Naive B cell (primary cell): ENCODE measurements around the gene ETNK2. TPM values are rescaled to one million over a fixed set of nuclear protein-coding genes. Genes with fewer than 3 reads are reported as not detected.
A peak's percentile ranks its signal among the peaks of the same experiment; 100 is the strongest.

Experiments used
- ATAC-seq, 2 donors: fragments of 150-1000 bp; cut with Tn5 transposase; 2 replicates each; pipeline ENCODE4 v1.10.0; 2021; ENCODE audit warnings: low read depth in 2 of 2, mild to moderate bottlenecking in 2 of 2, moderate library complexity in 2 of 2
- DNase-seq: peaks from one replicate; pipeline ENCODE4 v3.0.0; 2022
- H3K27ac Mint-ChIP-seq, 6 donors: one replicate each; pipeline ENCODE4 v1.8.0; 2020 to 2022; ENCODE audit warnings: mild to moderate bottlenecking in 6 of 6, mixed read lengths in 6 of 6, moderate library complexity in 5 of 6, inconsistent platforms in 2 of 6
- H3K27me3 Mint-ChIP-seq, 3 donors: one replicate each; pipeline ENCODE4 v1.8.0; 2021 to 2022; ENCODE audit warnings: mixed read lengths in 3 of 3, mild to moderate bottlenecking in 1 of 3
- H3K36me3 Mint-ChIP-seq, 2 donors: one replicate each; pipeline ENCODE4 v1.8.0; 2020 to 2022; ENCODE audit warnings: mixed read lengths in 2 of 2, inconsistent platforms in 1 of 2, mild to moderate bottlenecking in 1 of 2
- H3K4me1 Mint-ChIP-seq, 3 donors: one replicate each; pipeline ENCODE4 v1.8.0; 2020 to 2022; ENCODE audit warnings: mixed read lengths in 3 of 3, inconsistent platforms in 1 of 3, mild to moderate bottlenecking in 1 of 3, moderate library complexity in 1 of 3
- H3K4me3 Mint-ChIP-seq, 8 donors: one replicate each; pipeline ENCODE4 v1.8.0; 2020 to 2022; ENCODE audit warnings: mild to moderate bottlenecking in 8 of 8, mixed read lengths in 8 of 8, moderate library complexity in 8 of 8, inconsistent platforms in 2 of 8
- H3K9me3 Mint-ChIP-seq, 7 donors: one replicate each; pipeline ENCODE4 v1.8.0; 2020 to 2022; ENCODE audit warnings: mixed read lengths in 7 of 7, mild to moderate bottlenecking in 5 of 7, inconsistent platforms in 2 of 7, moderate library complexity in 1 of 7
- polyA plus RNA-seq, 6 donors: library from polyadenylated mRNA; unstranded; fragments of 300-500 nt; fragmentation: Illumina TruSeq; gene quantifications; one replicate each; pipeline ENCODE4 v1.2.3, GENCODE V29; 2021; ENCODE audit warnings: low read depth in 6 of 6

ETNK2 gene
- under 1 TPM in 4 of 6 donors, not detected in 2; 0.18 to 0.99 (median 0.35) TPM for polyA plus RNA-seq

GRCh38 chr1:204151552-204152309, at the start of gene ETNK2:
TSS of gene ETNK2 (minus strand) at chr1:204152044. CDS start at chr1:204151852, 192 bp downstream.
- H3K4me1 Mint-ChIP-seq, result peaks cover 0 to 9% (median 3%) of the 10 kb centered on the region in 3 donors
- H3K4me3 Mint-ChIP-seq, result peak within 1 kb of the TSS; percentile 71 to 88 (median 80)
- DNase-seq, result peak; percentile 47
- H3K27me3 Mint-ChIP-seq, result peaks cover 22 to 45% (median 34%) of the 10 kb centered on the region in 3 donors
- peak; percentile 75 to 80 for ATAC-seq
- no peaks in the 10 kb centered on the region for H3K9me3 Mint-ChIP-seq
- no peaks in the 10 kb centered on the region for H3K36me3 Mint-ChIP-seq
- peak within 1 kb of the TSS in 3 of 6 donors; percentile 47 to 60 (median 52) for H3K27ac Mint-ChIP-seq

DNA sequence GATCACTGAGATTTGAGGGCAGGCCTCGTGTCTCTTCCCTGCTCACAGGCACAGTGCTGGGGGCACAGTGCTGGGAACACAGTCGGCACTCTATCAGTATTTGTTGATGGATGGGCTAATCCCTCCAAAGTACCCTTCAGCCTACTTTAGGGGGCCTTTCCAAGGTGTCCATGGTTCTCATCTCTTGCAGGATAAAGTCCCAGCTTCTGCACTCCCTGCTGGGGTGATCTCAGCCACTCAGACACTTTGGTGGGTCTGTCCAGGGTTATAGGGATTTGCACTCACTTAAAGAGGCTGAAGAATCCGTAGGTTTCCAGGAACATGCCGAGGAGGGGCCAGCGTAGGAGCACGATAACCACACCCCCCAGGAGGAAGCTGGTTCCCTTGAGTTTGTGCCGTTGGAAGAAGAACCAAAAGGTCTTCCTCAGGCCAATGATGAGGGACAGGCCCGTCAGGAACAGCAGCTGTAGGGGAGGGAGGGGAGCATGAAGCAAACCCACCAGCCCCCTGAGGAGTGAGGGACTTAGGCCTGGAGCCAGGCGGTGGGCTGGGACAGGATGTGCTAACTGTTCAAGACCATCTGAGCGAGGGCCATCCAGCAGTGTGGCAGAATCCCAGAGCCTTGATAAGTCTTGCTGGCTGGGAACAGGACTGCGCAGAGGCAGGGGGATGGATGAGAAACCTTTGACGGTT, 49.6 kb upstream of the ETNK2 start:
- Mint-ChIP-seq H3K4me1 (no peaks in the 10 kb centered on the region), H3K36me3 (no peaks in the 10 kb centered on the region), H3K9me3 (no peaks in the 10 kb centered on the region), H3K4me3 (no peak overlapping the region), H3K27me3 (peaks cover 21 to 54% (median 49%) of the 10 kb centered on the region in 3 donors), H3K27ac (no peak overlapping the region)
- ATAC-seq (no peak), DNase-seq (no peak)

- Mint-ChIP-seq H3K27ac (no peak overlapping the region), H3K36me3 (no peaks in the 10 kb centered on the region), H3K9me3 (no peaks in the 10 kb centered on the region), H3K4me1 (peaks cover 0 to 4% (median under 1%) of the 10 kb centered on the region in 3 donors), H3K4me3 (no peak overlapping the region), H3K27me3 (peaks cover 17 to 35% (median 33%) of the 10 kb centered on the region in 3 donors)
- ATAC-seq, result no peak
- DNase-seq, result no peak
Observed at GRCh38 chr1:204199579-204199978, 47.7 kb upstream of the ETNK2 start.

DNA sequence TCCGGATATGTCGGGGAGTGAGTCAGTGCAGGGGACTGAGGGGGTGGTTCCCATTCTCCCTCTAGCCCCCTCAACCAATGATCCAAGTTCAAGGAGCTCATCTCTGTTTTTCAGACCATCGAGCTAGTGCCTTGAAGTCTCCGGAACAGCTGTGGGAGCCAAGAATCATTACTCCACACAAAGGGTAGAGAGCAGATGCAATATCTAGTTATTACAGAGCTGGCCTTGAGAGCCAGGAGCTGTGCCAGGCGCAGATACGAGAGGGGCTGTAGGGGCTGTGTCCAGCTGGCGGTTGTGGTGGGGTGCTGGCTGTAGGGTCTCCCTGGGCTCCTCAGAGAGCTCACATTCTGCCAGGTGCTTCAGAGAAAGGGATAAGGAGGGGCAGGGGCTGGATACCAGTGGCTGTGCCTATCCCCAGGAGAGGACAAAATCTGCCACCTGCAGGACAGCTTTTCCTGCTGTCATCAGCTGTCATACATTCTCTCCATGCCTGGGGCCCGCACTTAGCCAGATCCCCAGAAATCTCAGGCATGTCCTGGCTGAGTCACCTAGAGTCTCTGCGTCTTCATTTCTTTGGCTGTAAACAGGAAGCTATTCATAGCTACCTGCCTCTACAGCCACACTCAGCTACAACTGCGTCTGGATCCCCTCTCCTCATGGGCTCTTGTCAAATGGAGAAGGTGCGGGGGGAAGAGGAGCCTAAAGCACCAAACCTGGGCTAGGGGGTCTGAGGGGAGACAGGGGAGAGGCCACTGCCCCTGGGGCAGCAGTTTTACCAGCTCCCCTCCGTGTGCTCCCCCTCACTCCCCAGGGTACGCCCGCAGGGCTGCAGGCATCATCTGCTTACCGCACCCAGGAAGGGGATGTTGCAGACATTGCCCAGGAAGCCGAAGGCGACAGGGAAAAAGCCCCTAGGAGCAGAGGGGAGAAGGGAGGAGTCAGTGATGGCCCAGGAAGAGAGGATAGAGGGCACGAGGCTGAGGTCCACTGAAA, 46.8 kb upstream of the ETNK2 start:
- H3K27ac Mint-ChIP-seq, result no peak overlapping the region

GRCh38 chr1:204197068-204197467, 45.2 kb upstream of the ETNK2 start:
- DNase-seq (no peak), ATAC-seq (no peak)
- H3K27ac Mint-ChIP-seq, result no peak overlapping the region
- H3K27me3 Mint-ChIP-seq, result peaks cover 12 to 21% (median 20%) of the 10 kb centered on the region in 3 donors
- H3K9me3 Mint-ChIP-seq, result no peaks in the 10 kb centered on the region
- H3K36me3 Mint-ChIP-seq, result no peaks in the 10 kb centered on the region
- H3K4me1 Mint-ChIP-seq, result peaks cover 0 to 4% (median 1%) of the 10 kb centered on the region in 3 donors
- H3K4me3 Mint-ChIP-seq, result no peak overlapping the region

More for the DNA sequence above, 46.8 kb upstream of the ETNK2 start:
- Mint-ChIP-seq H3K4me1 (peaks cover 0 to 4% (median 1%) of the 10 kb centered on the region in 3 donors), H3K36me3 (no peaks in the 10 kb centered on the region), H3K27me3 (peaks cover 7 to 27% (median 26%) of the 10 kb centered on the region in 3 donors), H3K9me3 (no peaks in the 10 kb centered on the region), H3K4me3 (peak overlapping the region in 1 of 8 donors; percentile 33)
- DNase-seq, result no peak
- no peak for ATAC-seq

DNA sequence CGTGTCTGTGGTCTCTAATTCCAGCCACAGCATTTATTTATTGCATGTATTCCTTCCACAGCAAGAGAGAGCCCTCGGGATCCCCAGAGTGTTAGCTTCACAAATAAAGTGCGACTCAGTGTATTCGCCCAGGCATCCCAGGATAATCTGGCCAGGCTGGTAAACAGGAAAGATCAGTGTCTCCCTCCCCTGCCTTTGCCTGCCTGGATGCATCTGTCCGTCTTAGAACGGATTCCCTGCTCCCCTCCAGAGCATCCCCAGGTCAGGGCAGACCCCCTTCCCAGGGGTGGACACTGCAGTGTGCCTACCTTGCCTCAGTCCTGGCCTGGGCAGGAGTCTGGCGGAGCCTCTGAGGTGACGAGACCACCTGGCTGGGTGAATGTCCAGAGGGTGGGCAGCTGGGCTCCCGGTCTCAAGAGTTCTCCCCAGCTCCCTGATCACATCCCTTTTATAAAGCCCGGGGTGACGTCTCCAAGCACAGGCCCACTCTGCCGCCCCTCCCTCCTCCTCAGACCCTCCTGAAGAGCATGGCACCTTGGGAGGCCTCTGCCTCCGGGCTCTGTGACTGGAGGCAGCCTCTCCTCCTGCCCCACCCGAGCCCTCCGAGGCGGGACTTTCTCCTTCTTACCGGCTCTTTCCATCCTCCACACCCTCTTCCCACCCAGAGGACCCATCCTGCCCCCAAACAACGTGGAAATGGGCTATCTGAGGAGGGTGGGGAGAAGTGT, 44.4 kb upstream of the ETNK2 start, which contains the start of gene KISS1:
Gene KISS1, minus strand, starts transcription at position 424 of the 728 bp plus-strand sequence. CDS start 3,615 bp downstream, outside the sequence.
- Mint-ChIP-seq H3K27ac (peak within 1 kb of the TSS in 1 of 6 donors; percentile 34), H3K9me3 (no peaks in the 10 kb centered on the region), H3K4me3 (no peak within 1 kb of the TSS), H3K4me1 (peaks cover 0 to 4% (median 1%) of the 10 kb centered on the region in 3 donors), H3K36me3 (no peaks in the 10 kb centered on the region), H3K27me3 (peaks cover 15 to 23% (median 19%) of the 10 kb centered on the region in 3 donors)
- no peak for DNase-seq
- no peak for ATAC-seq

DNA sequence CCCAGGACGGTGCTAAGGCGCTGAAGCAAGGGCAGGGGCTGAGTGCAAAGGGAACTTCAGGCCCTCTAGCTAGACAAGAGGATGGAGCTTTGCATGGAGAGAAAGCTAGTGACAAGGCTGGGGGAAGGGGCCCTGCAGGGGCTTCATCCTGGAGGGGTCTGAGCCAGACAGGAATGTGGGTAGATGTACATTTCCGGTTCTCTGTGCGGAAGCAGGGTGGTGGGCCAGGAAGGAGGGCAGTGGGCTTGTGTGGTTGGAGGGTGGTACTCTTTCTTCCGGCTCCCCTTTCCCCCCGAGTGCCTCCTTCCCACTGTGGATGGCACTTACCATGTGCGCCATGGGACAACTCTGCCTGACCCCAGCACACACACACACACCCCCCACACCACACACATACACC, 42.9 kb upstream of the ETNK2 start:
- no peak for ATAC-seq
- no peaks in the 10 kb centered on the region for H3K36me3 Mint-ChIP-seq
- H3K27ac Mint-ChIP-seq, result peak overlapping the region in 1 of 6 donors; percentile 32
- no peaks in the 10 kb centered on the region for H3K9me3 Mint-ChIP-seq
- H3K4me1 Mint-ChIP-seq, result peaks cover 0 to 4% (median 2%) of the 10 kb centered on the region in 3 donors
- H3K27me3 Mint-ChIP-seq, result peaks cover 18 to 24% (median 23%) of the 10 kb centered on the region in 3 donors
- peak overlapping the region in 1 of 8 donors; percentile 48 for H3K4me3 Mint-ChIP-seq
- no peak for DNase-seq

DNA sequence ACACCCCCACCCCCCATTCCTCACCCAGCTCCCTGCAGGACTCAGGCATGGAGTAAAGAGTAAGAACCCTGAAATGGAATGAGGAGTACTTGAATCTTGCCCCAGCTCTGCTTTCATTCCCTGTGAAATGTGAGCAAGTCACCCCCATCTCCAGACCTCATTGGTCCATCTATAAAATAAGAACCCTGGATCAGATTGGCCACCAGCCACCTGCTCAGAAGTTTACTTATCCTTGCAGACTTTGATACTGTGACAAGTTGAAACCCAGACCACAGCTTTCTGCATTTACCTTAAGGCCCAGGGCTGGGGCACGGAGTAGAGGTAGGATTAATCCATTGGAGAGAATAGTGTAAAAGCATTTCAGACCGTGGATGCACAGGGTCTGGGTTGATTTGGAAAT, 42.2 kb upstream of the ETNK2 start:
- peaks cover 5 to 9% (median 7%) of the 10 kb centered on the region in 3 donors for H3K4me1 Mint-ChIP-seq
- no peaks in the 10 kb centered on the region for H3K36me3 Mint-ChIP-seq
- H3K4me3 Mint-ChIP-seq, result no peak overlapping the region
- H3K27me3 Mint-ChIP-seq, result peaks cover 24 to 29% (median 29%) of the 10 kb centered on the region in 3 donors
- no peak overlapping the region for H3K27ac Mint-ChIP-seq
- DNase-seq, result no peak
- no peak for ATAC-seq
- H3K9me3 Mint-ChIP-seq, result no peaks in the 10 kb centered on the region

GRCh38 chr1:204192589-204193352, 40.9 kb upstream of the ETNK2 start:
- H3K27ac Mint-ChIP-seq, result no peak overlapping the region
- H3K9me3 Mint-ChIP-seq, result no peaks in the 10 kb centered on the region
- H3K36me3 Mint-ChIP-seq, result no peaks in the 10 kb centered on the region
- peaks cover 37 to 43% (median 37%) of the 10 kb centered on the region in 3 donors for H3K27me3 Mint-ChIP-seq
- peaks cover 6 to 9% (median 7%) of the 10 kb centered on the region in 3 donors for H3K4me1 Mint-ChIP-seq
- no peak for DNase-seq
- H3K4me3 Mint-ChIP-seq, result peak overlapping the region in 2 of 8 donors; percentile 0 to 23
- no peak for ATAC-seq

DNA sequence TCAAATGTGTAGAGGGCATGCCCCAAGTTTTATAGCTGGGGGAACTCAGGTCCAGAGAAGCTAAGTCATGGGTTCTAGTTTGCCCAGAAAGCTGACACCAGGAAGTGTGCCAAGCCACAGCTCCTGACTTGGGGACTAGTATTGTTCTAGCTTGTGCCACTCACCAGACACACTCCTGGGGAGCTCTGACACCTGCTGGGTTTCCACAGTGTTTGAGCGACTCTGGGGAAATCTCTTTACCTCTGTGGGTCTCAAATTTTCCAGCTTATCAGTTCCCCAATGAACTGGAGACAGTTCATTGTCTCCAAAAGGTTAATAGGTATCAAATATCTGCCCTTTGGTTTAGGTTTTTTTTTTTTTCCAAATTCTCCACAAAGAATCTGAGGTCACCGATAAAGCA, 40.2 kb upstream of the ETNK2 start:
- Mint-ChIP-seq H3K27ac (no peak overlapping the region), H3K4me3 (no peak overlapping the region), H3K4me1 (peaks cover 6 to 10% (median 7%) of the 10 kb centered on the region in 3 donors), H3K27me3 (peaks cover 43 to 50% (median 45%) of the 10 kb centered on the region in 3 donors), H3K36me3 (peaks cover 0 to 3% of the 10 kb centered on the region in 2 donors), H3K9me3 (no peaks in the 10 kb centered on the region)
- DNase-seq (no peak), ATAC-seq (no peak)

DNA sequence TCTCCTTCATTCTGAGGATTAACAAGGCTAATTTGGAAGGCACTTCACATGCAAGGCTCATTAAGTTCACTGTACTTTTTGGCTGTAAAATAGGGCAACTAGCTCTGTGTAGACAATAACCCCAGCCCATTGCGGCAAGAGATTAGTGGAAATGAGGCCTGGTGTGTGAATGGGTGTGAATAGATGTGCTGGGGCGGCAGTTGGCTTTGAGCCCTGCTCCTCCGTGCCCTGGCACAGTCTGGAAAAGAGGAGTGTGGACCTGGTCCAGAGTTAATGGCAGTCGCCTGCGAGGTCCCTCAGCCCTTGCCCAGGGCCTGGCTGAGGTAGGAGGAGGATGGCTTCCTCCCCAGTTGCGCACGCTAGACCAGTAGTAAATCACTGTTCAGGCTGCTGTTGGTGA, 39.6 kb upstream of the ETNK2 start:
- H3K4me1 Mint-ChIP-seq, result peaks cover 6 to 12% (median 7%) of the 10 kb centered on the region in 3 donors
- H3K9me3 Mint-ChIP-seq, result no peaks in the 10 kb centered on the region
- peaks cover 46 to 56% (median 51%) of the 10 kb centered on the region in 3 donors for H3K27me3 Mint-ChIP-seq
- no peak for ATAC-seq
- peak overlapping the region in 1 of 6 donors; percentile 19 for H3K27ac Mint-ChIP-seq
- peak overlapping the region in 1 of 8 donors; percentile 43 for H3K4me3 Mint-ChIP-seq
- peaks cover 0 to 8% of the 10 kb centered on the region in 2 donors for H3K36me3 Mint-ChIP-seq
- no peak for DNase-seq
